Measurements from ENCODE around the gene TM4SF4. TPM values are rescaled to one million over a fixed set of nuclear protein-coding genes. Genes with fewer than 3 reads are reported as not detected.

TM4SF4 gene
- total RNA-seq, 1 experiment from 2014 or later, result 1.4 TPM

DNA sequence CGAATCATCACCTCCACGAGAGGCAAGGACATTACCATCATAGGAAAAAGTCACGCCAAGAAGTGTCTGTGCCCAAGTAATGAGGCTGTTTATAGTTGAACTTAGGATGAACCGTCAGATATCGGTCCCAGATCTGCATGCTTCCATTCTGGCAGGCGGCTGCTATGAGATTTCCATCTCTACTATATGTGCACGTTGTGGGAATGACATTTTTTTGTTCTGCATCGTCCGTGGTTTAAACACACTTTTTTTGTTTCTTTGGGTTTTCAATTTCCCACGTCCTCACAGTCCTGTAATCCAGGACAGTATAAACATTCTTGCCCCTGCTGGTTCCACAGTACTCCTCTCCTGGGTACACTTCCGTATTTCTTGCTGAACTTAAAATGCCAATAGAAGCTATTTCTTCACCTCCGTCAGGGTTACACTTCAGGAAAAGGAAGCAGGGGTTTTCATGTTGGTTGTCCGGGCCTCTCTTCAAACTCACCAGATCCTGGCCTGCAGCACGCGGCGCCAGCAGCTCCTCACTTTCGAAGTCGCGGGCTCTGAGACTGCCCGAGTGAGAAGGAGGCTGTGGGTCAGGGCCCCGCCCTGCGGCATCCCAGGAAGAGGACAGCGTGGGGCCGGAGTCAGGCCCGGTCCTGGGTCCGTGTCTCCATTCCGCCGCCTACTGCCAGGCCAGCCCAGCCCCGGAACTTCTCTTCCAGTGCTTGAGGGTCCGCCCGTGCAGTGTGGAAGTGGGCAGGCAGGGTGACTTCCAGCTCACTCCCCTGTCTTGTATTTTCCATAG, 9.8 kb upstream of the TM4SF4 start:
- ATAC-seq (peak; percentile 19; the same call in 1 of the 2 replicates), DNase-seq (ENCODE audit: low spot score) (no peak)
- Mint-ChIP-seq H3K27ac (no peak overlapping the region), H3K4me1 (peaks cover 22% of the 10 kb centered on the region), H3K4me3 (no peak overlapping the region), H3K36me3 (no peaks in the 10 kb centered on the region), H3K9me3 (no peaks in the 10 kb centered on the region), H3K27me3 (ENCODE audit: low read depth) (no peaks in the 10 kb centered on the region)
- ChIA-PET CTCF (no interaction called here), POLR2A (no interaction called here)
- TF ChIP-seq GRHL2 (CRISPR knock-in tag; IDR thresholded peaks at IDR 0.05; ENCODE audit: insufficient replicate concordance, severe bottlenecking), result no peak
- TF ChIP-seq, protein P1, sequence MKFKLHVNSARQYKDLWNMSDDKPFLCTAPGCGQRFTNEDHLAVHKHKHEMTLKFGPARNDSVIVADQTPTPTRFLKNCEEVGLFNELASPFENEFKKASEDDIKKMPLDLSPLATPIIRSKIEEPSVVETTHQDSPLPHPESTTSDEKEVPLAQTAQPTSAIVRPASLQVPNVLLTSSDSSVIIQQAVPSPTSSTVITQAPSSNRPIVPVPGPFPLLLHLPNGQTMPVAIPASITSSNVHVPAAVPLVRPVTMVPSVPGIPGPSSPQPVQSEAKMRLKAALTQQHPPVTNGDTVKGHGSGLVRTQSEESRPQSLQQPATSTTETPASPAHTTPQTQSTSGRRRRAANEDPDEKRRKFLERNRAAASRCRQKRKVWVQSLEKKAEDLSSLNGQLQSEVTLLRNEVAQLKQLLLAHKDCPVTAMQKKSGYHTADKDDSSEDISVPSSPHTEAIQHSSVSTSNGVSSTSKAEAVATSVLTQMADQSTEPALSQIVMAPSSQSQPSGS (CRISPR knock-in tag; IDR thresholded peaks at IDR 0.05; ENCODE audit: borderline replicate concordance, low read depth), result no peak
- no peak for TF ChIP-seq SMAD3 (CRISPR knock-in tag; IDR thresholded peaks at IDR 0.05; ENCODE audit: borderline replicate concordance)
- no peak for TF ChIP-seq ZNF423 (CRISPR knock-in tag; IDR thresholded peaks at IDR 0.05)
- no peak for TF ChIP-seq AR (CRISPR knock-in tag; IDR thresholded peaks at IDR 0.05)
- TF ChIP-seq, protein P2, sequence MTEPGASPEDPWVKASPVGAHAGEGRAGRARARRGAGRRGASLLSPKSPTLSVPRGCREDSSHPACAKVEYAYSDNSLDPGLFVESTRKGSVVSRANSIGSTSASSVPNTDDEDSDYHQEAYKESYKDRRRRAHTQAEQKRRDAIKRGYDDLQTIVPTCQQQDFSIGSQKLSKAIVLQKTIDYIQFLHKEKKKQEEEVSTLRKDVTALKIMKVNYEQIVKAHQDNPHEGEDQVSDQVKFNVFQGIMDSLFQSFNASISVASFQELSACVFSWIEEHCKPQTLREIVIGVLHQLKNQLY (CRISPR knock-in tag; IDR thresholded peaks at IDR 0.05), result no peak
- TF ChIP-seq OVOL2 (CRISPR knock-in tag; IDR thresholded peaks at IDR 0.05; ENCODE audit: borderline replicate concordance), result no peak
- TF ChIP-seq ARID4B (CRISPR knock-in tag; IDR thresholded peaks at IDR 0.05; ENCODE audit: borderline replicate concordance), result no peak
- TF ChIP-seq ZNF219 (CRISPR knock-in tag; IDR thresholded peaks at IDR 0.05; ENCODE audit: borderline replicate concordance), result no peak
- TF ChIP-seq ZNF232 (CRISPR knock-in tag; IDR thresholded peaks at IDR 0.05), result no peak
- TF ChIP-seq SOX15 (CRISPR knock-in tag; IDR thresholded peaks at IDR 0.05), result no peak
- TF ChIP-seq, protein P3, sequence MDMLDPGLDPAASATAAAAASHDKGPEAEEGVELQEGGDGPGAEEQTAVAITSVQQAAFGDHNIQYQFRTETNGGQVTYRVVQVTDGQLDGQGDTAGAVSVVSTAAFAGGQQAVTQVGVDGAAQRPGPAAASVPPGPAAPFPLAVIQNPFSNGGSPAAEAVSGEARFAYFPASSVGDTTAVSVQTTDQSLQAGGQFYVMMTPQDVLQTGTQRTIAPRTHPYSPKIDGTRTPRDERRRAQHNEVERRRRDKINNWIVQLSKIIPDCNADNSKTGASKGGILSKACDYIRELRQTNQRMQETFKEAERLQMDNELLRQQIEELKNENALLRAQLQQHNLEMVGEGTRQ (CRISPR knock-in tag; IDR thresholded peaks at IDR 0.05), result no peak
- TF ChIP-seq ATF6 (CRISPR knock-in tag; IDR thresholded peaks at IDR 0.05), result no peak
- TF ChIP-seq NFYB (CRISPR knock-in tag; conservative IDR thresholded peaks at IDR 0.05; ENCODE audit: low read depth), result no peak
- TF ChIP-seq, protein P4, sequence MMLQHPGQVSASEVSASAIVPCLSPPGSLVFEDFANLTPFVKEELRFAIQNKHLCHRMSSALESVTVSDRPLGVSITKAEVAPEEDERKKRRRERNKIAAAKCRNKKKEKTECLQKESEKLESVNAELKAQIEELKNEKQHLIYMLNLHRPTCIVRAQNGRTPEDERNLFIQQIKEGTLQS (CRISPR knock-in tag; conservative IDR thresholded peaks at IDR 0.05), result no peak
- TF ChIP-seq MYBL2 (CRISPR knock-in tag; IDR thresholded peaks at IDR 0.05), result no peak
